ENCODE data around the gene PCDHB8.
"Not testable (repeated sequence)": the region's sequence is repeated elsewhere in the genome, so short reads cannot be mapped to it uniquely, and the experiment has no call there.

The PCDHB8 gene

DNA sequence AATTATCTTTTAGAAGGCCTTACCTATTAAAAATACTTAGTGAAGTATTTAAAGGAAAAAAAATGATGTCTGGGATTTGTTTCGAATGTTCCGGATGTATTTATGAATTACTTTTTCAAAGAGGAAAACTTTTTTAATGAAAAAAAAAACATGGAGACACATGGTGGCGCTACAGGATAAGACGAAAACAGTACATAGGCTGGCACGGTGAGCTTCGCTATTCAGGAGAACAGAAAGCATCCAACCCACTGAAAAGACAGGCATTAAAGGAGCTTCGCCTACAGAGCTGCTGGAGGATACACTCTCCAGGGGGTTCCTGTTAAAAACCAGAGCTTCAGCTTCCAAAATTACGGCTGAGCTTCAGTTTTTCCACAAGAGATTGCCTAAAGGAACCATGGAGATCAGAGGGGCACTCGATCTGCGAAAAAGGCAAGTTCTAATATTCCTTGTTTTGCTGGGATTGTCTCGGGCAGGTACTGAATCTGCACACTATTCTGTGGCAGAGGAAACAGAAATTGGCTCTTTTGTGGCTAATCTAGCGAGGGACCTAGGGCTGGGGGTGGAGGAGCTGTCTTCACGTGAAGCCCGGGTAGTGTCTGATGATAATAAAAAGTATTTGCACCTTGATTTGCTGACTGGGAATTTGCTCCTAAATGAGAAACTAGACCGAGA, 45.7 kb downstream of the PCDHB8 start, which contains the start of gene PCDHB14:
TSS of gene PCDHB14 (plus strand) at position 232 of the 672 bp plus-strand sequence. CDS start at position 395, 163 bp downstream.
- FAIRE-seq (no peak), DNase-seq (ENCODE audit: insufficient read length, low spot score) (no peak)

DNA sequence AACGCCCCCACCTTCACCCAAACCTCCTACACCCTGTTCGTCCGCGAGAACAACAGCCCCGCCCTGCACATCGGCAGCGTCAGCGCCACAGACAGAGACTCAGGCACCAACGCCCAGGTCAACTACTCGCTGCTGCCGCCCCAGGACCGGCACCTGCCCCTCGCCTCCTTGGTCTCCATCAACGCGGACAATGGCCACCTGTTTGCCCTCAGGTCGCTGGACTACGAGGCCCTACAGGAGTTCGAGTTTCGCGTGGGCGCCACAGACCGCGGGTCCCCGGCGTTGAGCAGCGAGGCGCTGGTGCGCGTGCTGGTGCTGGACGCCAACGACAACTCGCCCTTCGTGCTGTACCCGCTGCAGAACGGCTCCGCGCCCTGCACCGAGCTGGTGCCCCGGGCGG, 47.3 kb downstream of the PCDHB8 start:
- DNase-seq (ENCODE audit: insufficient read length, low spot score); FAIRE-seq: not testable (repeated sequence)

DNA sequence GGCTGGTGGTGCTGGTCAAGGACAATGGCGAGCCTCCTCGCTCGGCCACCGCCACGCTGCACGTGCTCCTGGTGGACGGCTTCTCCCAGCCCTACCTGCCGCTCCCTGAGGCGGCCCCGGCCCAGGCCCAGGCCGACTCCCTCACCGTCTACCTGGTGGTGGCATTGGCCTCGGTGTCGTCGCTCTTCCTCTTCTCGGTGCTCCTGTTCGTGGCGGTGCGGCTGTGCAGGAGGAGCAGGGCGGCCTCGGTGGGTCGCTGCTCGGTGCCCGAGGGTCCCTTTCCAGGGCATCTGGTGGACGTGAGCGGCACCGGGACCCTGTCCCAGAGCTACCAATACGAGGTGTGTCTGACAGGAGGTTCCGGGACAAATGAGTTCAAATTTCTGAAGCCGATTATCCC, 47.8 kb downstream of the PCDHB8 start:
- not testable (repeated sequence) for DNase-seq (ENCODE audit: insufficient read length, low spot score); FAIRE-seq
